Neural cell (in vitro differentiated cells): Measurements from ENCODE around the gene CCDC68. TPM values are rescaled to one million over a fixed set of nuclear protein-coding genes. Genes with fewer than 3 reads are reported as not detected.

Source experiments
- H2AFZ ChIP-seq: fragments of 200-600, 300-800 bp; sonication (generic), shearing (Covaris generic); 2 replicates; pipeline ENCODE4 v1.6.0; 2014; ENCODE audit warnings: low read depth, mild to moderate bottlenecking, antibody characterized with exemption, low read length, moderate library complexity
- H3F3A ChIP-seq: fragments of 200-600 bp; shearing (Covaris generic); 2 replicates; pipeline ENCODE4 v1.6.1; 2016; ENCODE audit warnings: mild to moderate bottlenecking, moderate library complexity, mixed read lengths, antibody characterized with exemption, low read length; ENCODE audit not compliant: insufficient read depth, poor library complexity, severe bottlenecking
- H3K27ac ChIP-seq: fragments of 200-600, 300-800 bp; sonication (generic), shearing (Covaris generic); 2 replicates; pipeline ENCODE4 v1.5.1; 2014; ENCODE audit warnings: mild to moderate bottlenecking, low read length, moderate library complexity
- H3K27me3 ChIP-seq: fragments of 300-800, 200-600 bp; sonication (generic), shearing (Covaris generic); 2 replicates; pipeline ENCODE4 v1.6.0; 2014; ENCODE audit warnings: mild to moderate bottlenecking, low read depth, low read length, moderate library complexity; ENCODE audit not compliant: insufficient read depth
- H3K36me3 ChIP-seq: fragments of 300-800, 200-600 bp; sonication (generic), shearing (Covaris generic); 2 replicates; pipeline ENCODE4 v1.5.1; 2014; ENCODE audit warnings: mild to moderate bottlenecking, antibody characterized with exemption, low read length, moderate library complexity; ENCODE audit not compliant: insufficient read depth
- H3K4me2 ChIP-seq: fragments of 300-800, 200-600 bp; sonication (generic), shearing (Covaris generic); 2 replicates; pipeline ENCODE4 v1.6.0; 2014; ENCODE audit warnings: mild to moderate bottlenecking, low read length
- H3K4me3 ChIP-seq: fragments of 300-800, 200-600 bp; sonication (generic), shearing (Covaris generic); 2 replicates; pipeline ENCODE4 v1.5.1; 2014; ENCODE audit warnings: mild to moderate bottlenecking, low read length, moderate library complexity
- H3K79me2 ChIP-seq: fragments of 200-600 bp; shearing (Covaris generic); replicated peaks from 2 replicates; pipeline ENCODE4 v1.6.0; 2014; ENCODE audit warnings: mild to moderate bottlenecking, low read length, moderate library complexity; ENCODE audit not compliant: insufficient read depth
- H3K9ac ChIP-seq: fragments of 300-800, 200-600 bp; sonication (generic), shearing (Covaris generic); 2 replicates; pipeline ENCODE4 v1.6.1; 2016; ENCODE audit warnings: mild to moderate bottlenecking, low read length, mixed read lengths
- H3K9me2 ChIP-seq: fragments of 200-600 bp; shearing (Covaris generic); 2 replicates; pipeline ENCODE4 v1.6.1; 2016; ENCODE audit warnings: mild to moderate bottlenecking, low read length, mixed read lengths; ENCODE audit not compliant: insufficient read depth
- H3K9me3 ChIP-seq: fragments of 200-600, 300-800 bp; sonication (generic), shearing (Covaris generic); 2 replicates; pipeline ENCODE4 v1.6.1; 2016; ENCODE audit warnings: mild to moderate bottlenecking, mixed run types, low read length, moderate library complexity, mixed read lengths
- H4K20me1 ChIP-seq: fragments of 200-600 bp; shearing (Covaris generic); 2 replicates; pipeline ENCODE4 v1.6.1; 2016; ENCODE audit warnings: mild to moderate bottlenecking, mixed run types; ENCODE audit not compliant: insufficient read depth
- CTCF ChIP-seq: fragments of 450-650 bp; IDR thresholded peaks from 2 replicates; pipeline ENCODE4 v1.5.1; 2014; ENCODE audit warnings: antibody characterized with exemption, mild to moderate bottlenecking, moderate library complexity; ENCODE audit not compliant: poor library complexity, severe bottlenecking
- EP300 ChIP-seq: fragments of 450-650 bp; conservative IDR thresholded peaks from 2 replicates; pipeline ENCODE4 v1.6.1; 2014; ENCODE audit warnings: antibody characterized with exemption, mild to moderate bottlenecking, moderate library complexity; ENCODE audit not compliant: poor library complexity, severe bottlenecking
- EZH2 ChIP-seq: fragments of 200-600, 300-800 bp; shearing (Covaris generic), sonication (generic); IDR thresholded peaks from 2 replicates; pipeline ENCODE4 v1.6.1; 2014; ENCODE audit warnings: antibody characterized with exemption, low read length, borderline replicate concordance, mild to moderate bottlenecking; ENCODE audit not compliant: insufficient read depth, poor library complexity, severe bottlenecking
- MXI1 ChIP-seq: fragments of 450-650 bp; conservative IDR thresholded peaks from 2 replicates; pipeline ENCODE4 v1.6.1; 2014; ENCODE audit warnings: antibody characterized with exemption, mild to moderate bottlenecking; ENCODE audit not compliant: poor library complexity, severe bottlenecking
- POLR2AphosphoS5 ChIP-seq: IDR thresholded peaks from 2 replicates; pipeline ENCODE4 v1.6.1; 2012
- RAD21 ChIP-seq: fragments of 450-650 bp; conservative IDR thresholded peaks from 2 replicates; pipeline ENCODE4 v1.6.1; 2014; ENCODE audit warnings: antibody characterized with exemption, mild to moderate bottlenecking, moderate library complexity
- REST ChIP-seq: IDR thresholded peaks from 2 replicates; pipeline ENCODE4 v1.6.1; 2012; ENCODE audit warnings: borderline replicate concordance
- SMC3 ChIP-seq: fragments of 450-650 bp; conservative IDR thresholded peaks from 2 replicates; pipeline ENCODE4 v1.6.1; 2014; ENCODE audit warnings: antibody characterized with exemption, mild to moderate bottlenecking, moderate library complexity; ENCODE audit not compliant: poor library complexity
- TAF1 ChIP-seq: IDR thresholded peaks from 2 replicates; pipeline ENCODE4 v1.6.1; 2012; ENCODE audit warnings: low read depth
- polyA plus RNA-seq: library from polyadenylated mRNA; depleted of rRNA; stranded (reverse); fragments of >200 nt; gene quantifications from 2 replicates; pipeline ENCODE4 v1.2.3, GENCODE V29; 2014

Gene CCDC68
- polyA plus RNA-seq, 1 donor from 2014 or later, result 0.30 TPM

GRCh38 chr18:54942144-54942543, 17.1 kb downstream of the CCDC68 start:
- Histone ChIP-seq H3K4me3 (no peak overlapping the region), H3K9me3 (no peaks in the 10 kb centered on the region), H4K20me1 (no peaks in the 10 kb centered on the region), H3K36me3 (no peaks in the 10 kb centered on the region), H3K27ac (no peak overlapping the region), H3F3A (no peaks in the 10 kb centered on the region), H3K79me2 (no peaks in the 10 kb centered on the region), H3K9ac (no peak overlapping the region), H3K27me3 (no peaks in the 10 kb centered on the region), H2AFZ (no peak overlapping the region), H3K4me2 (no peak overlapping the region), H3K9me2 (no peaks in the 10 kb centered on the region)
- TF ChIP-seq TAF1 (no peak), POLR2AphosphoS5 (no peak)

GRCh38 chr18:54939361-54939917, 19.8 kb downstream of the CCDC68 start:
- no peaks in the 10 kb centered on the region for H3F3A ChIP-seq
- H3K4me2 ChIP-seq, result no peak overlapping the region
- no peak for TF ChIP-seq TAF1
- no peak for TF ChIP-seq MXI1
- no peak for TF ChIP-seq RAD21
- no peak for TF ChIP-seq EZH2
- TF ChIP-seq EP300, result no peak
- no peak for TF ChIP-seq REST
- TF ChIP-seq POLR2AphosphoS5, result no peak
- TF ChIP-seq SMC3, result no peak
- TF ChIP-seq CTCF, result no peak
- H2AFZ ChIP-seq, result no peak overlapping the region
- no peak overlapping the region for H3K4me3 ChIP-seq
- H3K9me2 ChIP-seq, result no peaks in the 10 kb centered on the region
- H3K9ac ChIP-seq, result no peak overlapping the region
- H3K36me3 ChIP-seq, result no peaks in the 10 kb centered on the region
- H4K20me1 ChIP-seq, result no peaks in the 10 kb centered on the region
- no peak overlapping the region for H3K27ac ChIP-seq
- no peaks in the 10 kb centered on the region for H3K9me3 ChIP-seq
- no peaks in the 10 kb centered on the region for H3K27me3 ChIP-seq
- no peaks in the 10 kb centered on the region for H3K79me2 ChIP-seq

- Histone ChIP-seq H3K79me2 (no peaks in the 10 kb centered on the region), H3K4me2 (no peak overlapping the region), H3K27ac (no peak overlapping the region), H2AFZ (no peak overlapping the region), H3K9me2 (no peaks in the 10 kb centered on the region), H3K9ac (no peak overlapping the region), H3K36me3 (no peaks in the 10 kb centered on the region), H3F3A (no peaks in the 10 kb centered on the region), H3K9me3 (no peaks in the 10 kb centered on the region), H4K20me1 (no peaks in the 10 kb centered on the region), H3K27me3 (no peaks in the 10 kb centered on the region), H3K4me3 (no peak overlapping the region)
- no peak for TF ChIP-seq TAF1
- TF ChIP-seq REST, result no peak
- no peak for TF ChIP-seq EP300
- no peak for TF ChIP-seq POLR2AphosphoS5
- no peak for TF ChIP-seq RAD21
- TF ChIP-seq CTCF, result no peak
- TF ChIP-seq SMC3, result no peak
- no peak for TF ChIP-seq MXI1
- TF ChIP-seq EZH2, result no peak
Observed at GRCh38 chr18:54938506-54938905, 20.8 kb downstream of the CCDC68 start.
